Suprapubic skin (tissue), 4 donors: ENCODE results near the gene PSMB3. TPM values are rescaled to one million over a fixed set of nuclear protein-coding genes. Genes with fewer than 3 reads are reported as not detected.

Source experiments
- DNase-seq, 2 donors: peaks; one replicate each; pipeline ENCODE4 v3.0.0-alpha.2; 2019; ENCODE audit warnings: low spot score in 2 of 2
- H3K27ac ChIP-seq: fragments of 200-600 bp; sonication (generic); one replicate; pipeline ENCODE4 v1.5.1; 2019
- H3K27me3 ChIP-seq: fragments of 200-600 bp; sonication (generic); one replicate; pipeline ENCODE4 v1.5.1; 2019
- H3K36me3 ChIP-seq: fragments of 200-600 bp; sonication (generic); one replicate; pipeline ENCODE4 v1.5.1; 2019
- H3K4me1 ChIP-seq: fragments of 200-600 bp; sonication (generic); one replicate; pipeline ENCODE4 v1.5.1; 2019
- H3K4me3 ChIP-seq: fragments of 200-600 bp; sonication (generic); one replicate; pipeline ENCODE4 v1.5.1; 2019; ENCODE audit warnings: mild to moderate bottlenecking
- H3K9me3 ChIP-seq: fragments of 200-600 bp; sonication (generic); one replicate; pipeline ENCODE4 v1.5.1; 2019
- CTCF ChIP-seq, 2 donors: fragments of 200-600 bp in 1 of 2; fragments of 450-650 bp in 1 of 2; sonication (generic) in 1 of 2; IDR thresholded peaks; one replicate each; pipeline ENCODE4 v1.5.1; 2016 to 2019; ENCODE audit warnings: antibody characterized with exemption in 2 of 2, mild to moderate bottlenecking in 1 of 2, moderate library complexity in 1 of 2
- EP300 ChIP-seq: sonication (generic); formaldehyde crosslinking; IDR thresholded peaks from one replicate; pipeline ENCODE4 v1.6.1; 2017; ENCODE audit warnings: antibody characterized with exemption
- POLR2A ChIP-seq, 2 donors: fragments of 450-650 bp; IDR thresholded peaks; one replicate each; pipeline ENCODE4 v1.6.1; 2017; ENCODE audit warnings: antibody characterized with exemption in 2 of 2, mild to moderate bottlenecking in 2 of 2, moderate library complexity in 2 of 2
- POLR2AphosphoS5 ChIP-seq, 3 donors: sonication (generic); formaldehyde crosslinking; IDR thresholded peaks; one replicate each; pipeline ENCODE4 v1.6.1; 2017; ENCODE audit warnings: antibody characterized with exemption in 3 of 3
- WGBS: methylation state at CpG from one replicate; pipeline ENCODE4 v1.1.5; 2018; 5-methylcytosine and 5-hydroxymethylcytosine counted together
- total RNA-seq, 4 donors: library from RNA; depleted of rRNA; stranded (reverse); fragments of >200 nt; gene quantifications; one replicate each; pipeline ENCODE4 v1.1.0, GENCODE V29; 2016

PSMB3 gene
- total RNA-seq, 4 donors from 2014 or later, result 106 to 186 (median 162) TPM

DNA sequence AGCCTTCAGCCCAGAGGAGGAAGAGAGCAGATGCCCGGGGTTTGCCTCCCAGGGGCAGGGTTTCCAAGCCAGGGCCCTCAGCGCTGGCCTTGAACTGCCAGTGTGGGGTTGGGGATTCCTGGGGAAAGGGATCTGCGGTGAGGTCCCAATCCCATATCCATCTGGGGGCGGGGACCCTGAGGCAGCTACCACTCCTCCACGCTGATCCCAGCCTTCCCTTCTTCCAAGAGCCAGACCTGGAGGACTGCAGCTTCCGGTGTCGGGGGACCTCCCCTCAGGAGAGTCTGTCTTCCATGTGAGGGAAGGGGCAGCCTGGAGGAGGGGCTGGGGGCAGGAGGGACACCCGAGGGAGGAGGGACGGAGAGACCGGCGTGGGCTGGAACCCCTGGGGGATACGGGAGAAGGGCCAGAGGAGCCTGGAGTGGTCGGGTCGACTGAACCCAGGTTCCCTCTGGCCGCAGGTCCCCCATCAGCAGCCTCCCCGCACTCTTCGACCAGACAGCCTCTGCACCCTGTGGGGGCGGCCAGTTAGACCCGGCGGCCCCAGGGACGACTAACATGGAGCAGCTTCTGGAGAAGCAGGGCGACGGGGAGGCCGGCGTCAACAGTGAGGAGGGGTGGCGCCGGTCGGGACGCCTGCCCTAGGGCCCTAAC is 33.1 kb upstream of the PSMB3 start:
- no peaks in the 10 kb centered on the region for H3K27me3 ChIP-seq
- DNase-seq, result no peak
- H3K27ac ChIP-seq, result no peak overlapping the region
- H3K4me3 ChIP-seq, result no peak overlapping the region
- peaks cover 83% of the 10 kb centered on the region for H3K36me3 ChIP-seq
- TF ChIP-seq CTCF (IDR thresholded peaks at IDR 0.05) (no peak), POLR2A (IDR thresholded peaks at IDR 0.05) (no peak), POLR2AphosphoS5 (IDR thresholded peaks at IDR 0.05) (no peak), EP300 (no peak)
- no peaks in the 10 kb centered on the region for H3K9me3 ChIP-seq
- 78% methylated on average over 13 of the region's 29 CpGs for WGBS
- H3K4me1 ChIP-seq, result peaks cover 10% of the 10 kb centered on the region

DNA sequence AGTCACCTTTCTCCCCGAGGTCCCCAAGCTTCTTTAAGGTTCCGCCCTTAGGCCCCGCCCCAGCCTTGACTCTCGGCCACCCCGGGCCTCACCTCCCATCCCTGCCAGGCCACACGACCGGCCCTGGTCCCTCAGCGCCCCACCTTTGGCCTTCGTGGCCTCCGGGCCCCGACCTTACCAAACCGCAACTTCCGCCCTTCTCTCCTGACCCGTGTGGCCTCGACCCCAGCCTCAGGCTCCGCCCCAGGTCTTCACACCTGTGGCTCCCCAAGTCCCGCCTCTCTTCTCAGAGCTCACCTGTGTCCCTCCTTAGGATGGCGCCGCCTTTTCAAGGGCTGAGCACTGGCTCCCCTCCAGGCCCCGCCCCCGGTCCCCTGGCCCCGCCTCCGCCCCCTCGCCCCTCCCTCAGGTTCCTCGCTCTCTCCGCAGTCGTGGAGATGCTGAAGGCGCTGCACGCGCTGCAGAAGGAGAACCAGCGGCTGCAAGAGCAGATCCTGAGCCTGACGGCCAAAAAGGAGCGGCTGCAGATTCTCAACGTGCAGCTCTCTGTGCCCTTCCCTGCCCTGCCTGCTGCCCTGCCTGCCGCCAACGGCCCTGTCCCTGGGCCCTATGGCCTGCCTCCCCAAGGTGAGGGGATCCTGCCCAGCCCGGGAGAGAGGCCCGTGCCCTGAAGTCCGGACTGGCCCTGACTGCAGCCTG is 32.4 kb upstream of the PSMB3 start:
- H3K27me3 ChIP-seq, result no peaks in the 10 kb centered on the region
- WGBS, result 70% methylated on average over 37 of the region's 39 CpGs
- no peak for DNase-seq
- H3K9me3 ChIP-seq, result no peaks in the 10 kb centered on the region
- H3K4me1 ChIP-seq, result peaks cover 10% of the 10 kb centered on the region
- TF ChIP-seq POLR2A (IDR thresholded peaks at IDR 0.05) (no peak), POLR2AphosphoS5 (IDR thresholded peaks at IDR 0.05) (no peak), EP300 (no peak), CTCF (IDR thresholded peaks at IDR 0.05) (no peak)
- H3K27ac ChIP-seq, result no peak overlapping the region
- H3K36me3 ChIP-seq, result peaks cover 83% of the 10 kb centered on the region
- H3K4me3 ChIP-seq, result no peak overlapping the region

- TF ChIP-seq EP300 (no peak), CTCF (IDR thresholded peaks at IDR 0.05) (no peak), POLR2A (IDR thresholded peaks at IDR 0.05) (no peak), POLR2AphosphoS5 (IDR thresholded peaks at IDR 0.05) (no peak)
- Histone ChIP-seq H3K27me3 (no peaks in the 10 kb centered on the region), H3K4me3 (no peak overlapping the region), H3K9me3 (no peaks in the 10 kb centered on the region), H3K4me1 (peaks cover 10% of the 10 kb centered on the region), H3K36me3 (peaks cover 81% of the 10 kb centered on the region), H3K27ac (no peak overlapping the region)
- no peak for DNase-seq
- 83% methylated on average over 6 of the region's 6 CpGs for WGBS
Measured at GRCh38 chr17:38720941-38721340, 31.6 kb upstream of the PSMB3 start.

- no peak overlapping the region for H3K4me3 ChIP-seq
- DNase-seq, result no peak
- WGBS, result 91% methylated on average over 13 of the region's 16 CpGs
- H3K36me3 ChIP-seq, result peaks cover 72% of the 10 kb centered on the region
- H3K27ac ChIP-seq, result no peak overlapping the region
- TF ChIP-seq POLR2A (IDR thresholded peaks at IDR 0.05) (no peak), POLR2AphosphoS5 (IDR thresholded peaks at IDR 0.05) (no peak), CTCF (IDR thresholded peaks at IDR 0.05) (no peak), EP300 (no peak)
- H3K4me1 ChIP-seq, result peaks cover 10% of the 10 kb centered on the region
- no peaks in the 10 kb centered on the region for H3K9me3 ChIP-seq
- H3K27me3 ChIP-seq, result no peaks in the 10 kb centered on the region
Measured at GRCh38 chr17:38721802-38722201, 30.7 kb upstream of the PSMB3 start.

GRCh38 chr17:38724337-38724988 is 28.1 kb upstream of the PSMB3 start:
- H3K4me3 ChIP-seq, result no peak overlapping the region
- H3K4me1 ChIP-seq, result peaks cover 21% of the 10 kb centered on the region
- H3K36me3 ChIP-seq, result peaks cover 53% of the 10 kb centered on the region
- TF ChIP-seq CTCF (IDR thresholded peaks at IDR 0.05) (no peak), EP300 (no peak), POLR2A (IDR thresholded peaks at IDR 0.05) (no peak), POLR2AphosphoS5 (IDR thresholded peaks at IDR 0.05) (no peak)
- H3K27ac ChIP-seq, result no peak overlapping the region
- no peak for DNase-seq
- WGBS, result 81% methylated on average over 3 of the region's 16 CpGs
- no peaks in the 10 kb centered on the region for H3K9me3 ChIP-seq
- H3K27me3 ChIP-seq, result no peaks in the 10 kb centered on the region
